ENCODE results near the gene RELCH. TPM values are rescaled to one million over a fixed set of nuclear protein-coding genes. Genes with fewer than 3 reads are reported as not detected.

Gene RELCH
- total RNA-seq, 2 donors from 2014 or later, result 36.0 to 48.9 TPM

DNA sequence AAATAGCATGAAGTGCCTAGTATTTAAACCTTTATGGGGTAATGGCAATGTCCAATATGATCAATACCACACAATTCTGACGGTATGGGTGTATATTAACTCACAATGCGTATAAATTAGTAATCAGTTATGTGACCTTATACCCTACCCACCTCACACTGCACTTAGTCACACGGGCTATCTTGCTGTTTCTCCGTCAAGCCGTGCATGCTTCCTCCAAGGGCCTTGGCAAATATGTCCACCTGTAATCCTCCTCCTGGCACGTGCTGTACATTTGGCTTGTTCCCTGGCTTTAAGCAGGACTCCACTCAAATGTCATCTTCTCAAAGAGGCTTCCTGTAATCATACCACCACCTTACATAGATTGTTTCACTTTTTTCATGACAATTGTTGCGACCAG is 150.3 kb downstream of the RELCH start:
- Histone ChIP-seq H3K9me3 (no peaks in the 10 kb centered on the region), H3K27ac (no peak overlapping the region), H3K36me3 (no peaks in the 10 kb centered on the region), H3K4me1 (ENCODE audit: control insufficient read depth in 1 of 2, low read depth in 2 of 2) (no peaks in the 10 kb centered on the region), H3K27me3 (replicated peaks; ENCODE audit: insufficient read depth) (no peaks in the 10 kb centered on the region), H3K4me3 (no peak overlapping the region)
- DNase-seq (ENCODE audit: low spot score), result no peak
- TF ChIP-seq CTCF (IDR thresholded peaks at IDR 0.05), result no peak
- no peak for ATAC-seq (ENCODE audit: insufficient number of reproducible peaks, low FRiP score, low read depth)

DNA sequence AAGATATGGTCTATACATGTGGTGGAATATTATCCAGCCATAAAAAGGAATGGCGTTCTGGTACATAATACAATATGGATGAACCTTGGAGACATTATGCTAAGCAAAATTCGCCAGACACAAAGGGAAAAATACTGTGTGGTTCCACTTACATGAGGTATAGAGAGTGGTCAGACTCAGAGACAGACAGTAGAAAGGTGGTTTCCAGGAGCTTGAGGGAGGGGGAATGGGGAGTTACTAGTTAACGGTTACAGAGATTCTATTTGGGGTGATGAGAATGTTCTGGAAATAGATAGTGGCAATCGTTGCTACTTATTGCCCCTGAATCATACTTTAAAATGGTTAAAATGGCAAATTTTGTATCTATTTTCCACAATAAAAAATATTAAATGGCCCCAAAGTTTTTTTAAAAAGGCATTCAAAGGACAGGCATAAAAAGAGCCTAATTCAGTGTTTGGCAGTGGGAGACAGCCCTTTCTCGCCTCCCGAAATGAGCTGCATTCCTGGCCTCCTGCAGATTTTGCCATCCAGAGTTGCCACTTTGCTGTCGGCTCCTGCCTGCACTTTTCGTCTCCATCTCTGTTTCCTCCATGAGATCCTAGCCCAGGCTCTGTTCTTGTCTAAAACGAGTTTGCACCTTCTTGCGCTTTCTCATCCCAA is 151.5 kb downstream of the RELCH start:
- H3K4me1 ChIP-seq (ENCODE audit: control insufficient read depth in 1 of 2, low read depth in 2 of 2), result no peaks in the 10 kb centered on the region
- no peak overlapping the region for H3K4me3 ChIP-seq
- no peaks in the 10 kb centered on the region for H3K36me3 ChIP-seq
- no peaks in the 10 kb centered on the region for H3K9me3 ChIP-seq
- H3K27ac ChIP-seq, result no peak overlapping the region
- no peak for DNase-seq (ENCODE audit: low spot score)
- no peak for TF ChIP-seq CTCF (IDR thresholded peaks at IDR 0.05)
- no peaks in the 10 kb centered on the region for H3K27me3 ChIP-seq (replicated peaks; ENCODE audit: insufficient read depth)
- no peak for ATAC-seq (ENCODE audit: insufficient number of reproducible peaks, low FRiP score, low read depth)

DNA sequence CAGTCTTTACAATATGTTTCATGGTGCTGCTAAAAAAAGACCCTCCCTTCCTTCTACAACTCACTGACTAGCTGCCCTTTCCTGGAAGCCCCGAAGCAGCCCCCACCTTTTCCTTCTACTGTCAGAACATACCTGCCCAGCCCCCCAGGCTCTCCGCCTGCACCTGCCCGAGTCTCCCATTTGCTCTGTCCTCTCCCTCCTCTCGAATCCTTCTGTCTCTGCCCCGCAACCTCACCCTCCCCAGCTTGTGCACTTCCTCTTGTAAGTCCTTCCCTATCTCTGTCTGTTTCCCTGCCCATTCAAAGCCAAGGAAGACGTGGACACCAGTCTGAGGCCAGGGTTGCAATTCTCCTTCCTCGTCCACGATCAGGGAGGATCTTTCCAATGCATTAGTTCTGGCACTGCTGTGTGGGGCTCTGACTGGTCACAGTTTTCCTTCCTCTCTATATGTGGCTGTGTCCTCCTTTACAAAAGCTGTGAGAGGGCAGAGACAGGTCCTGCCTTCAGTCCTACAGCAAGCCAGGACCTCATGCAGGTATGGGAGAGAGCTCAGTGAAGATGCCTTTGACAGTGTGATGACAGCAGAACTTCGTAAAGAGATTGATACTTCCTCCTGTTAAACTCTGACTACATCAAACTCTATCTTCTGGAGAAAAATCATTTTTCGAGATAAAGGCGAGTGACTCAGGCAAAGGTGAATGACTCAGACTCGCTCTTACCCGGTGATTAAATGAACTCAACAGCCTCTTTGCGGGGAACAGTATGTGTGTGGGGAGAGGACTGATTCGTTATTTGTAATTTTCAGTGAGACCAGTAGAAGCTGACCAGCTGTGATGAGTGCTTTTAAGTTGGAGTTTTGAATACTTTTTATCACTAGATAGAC is 152.3 kb downstream of the RELCH start:
- no peak for DNase-seq (ENCODE audit: low spot score)
- Histone ChIP-seq H3K36me3 (no peaks in the 10 kb centered on the region), H3K4me3 (no peak overlapping the region), H3K27ac (no peak overlapping the region), H3K27me3 (replicated peaks; ENCODE audit: insufficient read depth) (no peaks in the 10 kb centered on the region), H3K4me1 (ENCODE audit: control insufficient read depth in 1 of 2, low read depth in 2 of 2) (no peaks in the 10 kb centered on the region), H3K9me3 (no peaks in the 10 kb centered on the region)
- no peak for TF ChIP-seq CTCF (IDR thresholded peaks at IDR 0.05)
- ATAC-seq (ENCODE audit: insufficient number of reproducible peaks, low FRiP score, low read depth), result no peak

DNA sequence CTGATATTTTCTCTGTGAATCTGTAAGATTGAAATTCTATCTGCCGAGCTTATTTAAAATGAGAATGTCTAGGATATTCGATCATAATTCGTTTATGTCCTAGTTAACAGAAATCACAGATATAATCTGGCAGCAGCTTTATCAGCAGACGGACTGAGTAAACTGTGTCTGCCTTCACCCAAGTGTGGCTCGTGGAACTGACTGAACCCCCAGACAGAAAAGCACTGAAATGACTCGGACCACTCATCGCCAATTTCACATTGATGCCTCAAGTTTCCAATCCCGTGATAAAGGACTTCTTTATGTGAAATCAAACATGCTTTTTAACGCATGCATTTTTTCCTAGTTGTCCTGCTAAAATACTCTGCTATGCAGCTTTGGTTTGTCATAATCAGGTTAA is 153.9 kb downstream of the RELCH start:
- no peak for ATAC-seq (ENCODE audit: insufficient number of reproducible peaks, low FRiP score, low read depth)
- Histone ChIP-seq H3K27me3 (replicated peaks; ENCODE audit: insufficient read depth) (no peaks in the 10 kb centered on the region), H3K27ac (no peak overlapping the region), H3K9me3 (no peaks in the 10 kb centered on the region), H3K4me1 (ENCODE audit: control insufficient read depth in 1 of 2, low read depth in 2 of 2) (no peaks in the 10 kb centered on the region), H3K36me3 (no peaks in the 10 kb centered on the region), H3K4me3 (no peak overlapping the region)
- no peak for TF ChIP-seq CTCF (IDR thresholded peaks at IDR 0.05)
- DNase-seq (ENCODE audit: low spot score), result no peak

- no peaks in the 10 kb centered on the region for H3K9me3 ChIP-seq
- no peak for TF ChIP-seq CTCF (IDR thresholded peaks at IDR 0.05)
- no peak for DNase-seq (ENCODE audit: low spot score)
- no peaks in the 10 kb centered on the region for H3K4me1 ChIP-seq (ENCODE audit: control insufficient read depth in 1 of 2, low read depth in 2 of 2)
- no peaks in the 10 kb centered on the region for H3K27me3 ChIP-seq (replicated peaks; ENCODE audit: insufficient read depth)
- H3K36me3 ChIP-seq, result no peaks in the 10 kb centered on the region
- no peak overlapping the region for H3K4me3 ChIP-seq
- no peak overlapping the region for H3K27ac ChIP-seq
- no peak for ATAC-seq (ENCODE audit: insufficient number of reproducible peaks, low FRiP score, low read depth)
These were observed 154.4 kb downstream of the RELCH start for GRCh38 chr18:62341473-62341872.
